ENCODE data around the gene DNMT3L.
"Not testable (repeated sequence)": the region's sequence is repeated elsewhere in the genome, so short reads cannot be mapped to it uniquely, and the experiment has no call there.

Gene DNMT3L

GRCh38 chr21:44241281-44241680 is 20.4 kb downstream of the DNMT3L start:
- not testable (repeated sequence) for DNase-seq

- DNase-seq: not testable (repeated sequence)
Observed at GRCh38 chr21:44240842-44241241, 20.9 kb downstream of the DNMT3L start, which contains the start of gene ICOSLG. TSS of gene ICOSLG (minus strand) at chr21:44240943. CDS start at chr21:44240817, 126 bp downstream.

GRCh38 chr21:44240353-44240752 is 21.3 kb downstream of the DNMT3L start:
- DNase-seq: not testable (repeated sequence)

GRCh38 chr21:44229561-44229960 is 32.1 kb downstream of the DNMT3L start:
- DNase-seq: not testable (repeated sequence)

GRCh38 chr21:44228109-44228508 is 33.6 kb downstream of the DNMT3L start:
- not testable (repeated sequence) for DNase-seq

GRCh38 chr21:44227614-44228013 is 34.1 kb downstream of the DNMT3L start:
- not testable (repeated sequence) for DNase-seq

- not testable (repeated sequence) for DNase-seq
Observed at GRCh38 chr21:44225605-44226004, 36.1 kb downstream of the DNMT3L start.

- DNase-seq: not testable (repeated sequence)
Observed at GRCh38 chr21:44223334-44223733, 38.4 kb downstream of the DNMT3L start.

- DNase-seq: not testable (repeated sequence)
Observed at GRCh38 chr21:44220674-44221073, 41.0 kb downstream of the DNMT3L start.

GRCh38 chr21:44218461-44218860 is 43.2 kb downstream of the DNMT3L start:
- not testable (repeated sequence) for DNase-seq

- not testable (repeated sequence) for DNase-seq
Observed at GRCh38 chr21:44211978-44212377, 49.7 kb downstream of the DNMT3L start.

- not testable (repeated sequence) for DNase-seq
Observed at GRCh38 chr21:44211574-44211973, 50.1 kb downstream of the DNMT3L start.

GRCh38 chr21:44207860-44208646 is 53.6 kb downstream of the DNMT3L start:
- DNase-seq: not testable (repeated sequence)

- DNase-seq: not testable (repeated sequence)
Observed at GRCh38 chr21:44206698-44207676, 54.7 kb downstream of the DNMT3L start.

GRCh38 chr21:44206187-44206586 is 55.5 kb downstream of the DNMT3L start:
- DNase-seq: not testable (repeated sequence)

- not testable (repeated sequence) for DNase-seq
Observed at GRCh38 chr21:44202590-44203299, 59.0 kb downstream of the DNMT3L start.

- not testable (repeated sequence) for DNase-seq
Observed at GRCh38 chr21:44199997-44200396, 61.7 kb downstream of the DNMT3L start.

- no peak for DNase-seq
Observed at GRCh38 chr21:44199448-44199847, 62.2 kb downstream of the DNMT3L start.

- DNase-seq: not testable (repeated sequence)
Observed at GRCh38 chr21:44197156-44197516, 64.6 kb downstream of the DNMT3L start.

Measured in COR-L47 (cell line).